ENCODE data around the gene EMX2.
"Not testable (repeated sequence)": the region's sequence is repeated elsewhere in the genome, so short reads cannot be mapped to it uniquely, and the experiment has no call there.

EMX2 gene

GRCh38 chr10:117542706-117543224 is at the start of gene EMX2:
Gene EMX2, plus strand, starts transcription at chr10:117542746. Its CDS starts 522 bp downstream, at chr10:117543268.
- DNase-seq: no peak

- no peak for DNase-seq
These were observed 46.5 kb upstream of the EMX2 start for GRCh38 chr10:117496031-117496430.

GRCh38 chr10:117496616-117497028 is 45.9 kb upstream of the EMX2 start:
- peak; percentile 38 to 66 (median 52) for DNase-seq

- no peak for DNase-seq
These were observed 44.8 kb upstream of the EMX2 start for GRCh38 chr10:117497736-117498135.

- DNase-seq: no peak
These were observed 43.1 kb upstream of the EMX2 start for GRCh38 chr10:117499248-117500105.

- DNase-seq: no peak
These were observed 42.1 kb upstream of the EMX2 start for GRCh38 chr10:117500456-117500855.

GRCh38 chr10:117501460-117502035 is 41.0 kb upstream of the EMX2 start:
- DNase-seq: no peak

GRCh38 chr10:117502421-117503243 is 39.9 kb upstream of the EMX2 start:
- DNase-seq: no peak

- no peak for DNase-seq
These were observed 39.0 kb upstream of the EMX2 start for GRCh38 chr10:117503244-117504205.

GRCh38 chr10:117504562-117504961 is 38.0 kb upstream of the EMX2 start:
- no peak for DNase-seq

- not testable (repeated sequence) for DNase-seq
These were observed 35.5 kb upstream of the EMX2 start for GRCh38 chr10:117507081-117507480.

GRCh38 chr10:117509573-117509972 is 33.0 kb upstream of the EMX2 start:
- DNase-seq: no peak

- DNase-seq: no peak
These were observed 30.8 kb upstream of the EMX2 start for GRCh38 chr10:117511601-117512390.

- no peak for DNase-seq
These were observed 27.6 kb upstream of the EMX2 start for GRCh38 chr10:117514971-117515370.

GRCh38 chr10:117516681-117517080 is 25.9 kb upstream of the EMX2 start:
- DNase-seq: no peak

- no peak for DNase-seq
These were observed 24.3 kb upstream of the EMX2 start for GRCh38 chr10:117518246-117518645.

- DNase-seq: no peak
These were observed 23.3 kb upstream of the EMX2 start for GRCh38 chr10:117519286-117519685.

GRCh38 chr10:117519879-117520278 is 22.7 kb upstream of the EMX2 start:
- DNase-seq: no peak

- no peak for DNase-seq
These were observed 11.8 kb upstream of the EMX2 start for GRCh38 chr10:117530791-117531190.

GRCh38 chr10:117531371-117532002 is 11.1 kb upstream of the EMX2 start:
- DNase-seq: no peak

GRCh38 chr10:117532003-117532385 is 10.6 kb upstream of the EMX2 start:
- DNase-seq: no peak
